ENCODE results near the gene TSNAX. TPM values are rescaled to one million over a fixed set of nuclear protein-coding genes. Genes with fewer than 3 reads are reported as not detected.
A peak's percentile ranks its signal among the peaks of the same experiment; 100 is the strongest.

TSNAX gene
- total and polyA plus RNA-seq, 2 of the 4 experiments (the other 2 are of a cell fraction), result 19.6 to 60.6 TPM

- no peak for TF ChIP-seq ELK1 (IDR thresholded peaks at IDR 0.05; ENCODE audit: borderline replicate concordance, low read depth, low read length)
Observed at GRCh38 chr1:231605149-231606100, 77.0 kb downstream of the TSNAX start (continued).

- no peak overlapping the region for H4K5ac ChIP-seq (ENCODE audit: low read depth, low read length)
- H2AFZ ChIP-seq (replicated peaks; ENCODE audit: low read length, poor library complexity), result no peak overlapping the region
- no peak overlapping the region for H3K23ac ChIP-seq (ENCODE audit: low read depth, low read length)
- no peak overlapping the region for H2AK5ac ChIP-seq (ENCODE audit: low read depth, low read length)
- no peaks in the 10 kb centered on the region for H3K9me3 ChIP-seq (ENCODE audit: control insufficient read depth, insufficient read depth, low read length)
- no peak overlapping the region for H3K27ac ChIP-seq (ENCODE audit: insufficient read depth, low read length)
- no peak overlapping the region for H3K4ac ChIP-seq (ENCODE audit: low read depth, low read length)
- H3K9ac ChIP-seq (ENCODE audit: low read depth, low read length), result no peak overlapping the region
- no peak overlapping the region for H2BK15ac ChIP-seq (ENCODE audit: low read depth, low read length)
- no peak overlapping the region for H4K91ac ChIP-seq (ENCODE audit: insufficient read depth, low read depth, low read length)
- in situ Hi-C loops (cut with MboI; ENCODE audit: low sequenced_read_pairs), result no loop called here
- POLR2A ChIA-PET (ENCODE audit: unreplicated experiment), result no interaction called here
- dilution Hi-C loops (cut with HindIII; ENCODE audit: low sequenced_read_pairs, unreplicated experiment), result no loop called here
- H3K36me3 ChIP-seq (ENCODE audit: control insufficient read depth, insufficient read depth, low read length), result no peaks in the 10 kb centered on the region
- H2BK120ac ChIP-seq (ENCODE audit: low read depth, low read length), result no peak overlapping the region
- no peaks in the 10 kb centered on the region for H4K20me1 ChIP-seq (ENCODE audit: insufficient read depth, low read length)
- H3K27me3 ChIP-seq (ENCODE audit: control insufficient read depth, insufficient read depth, low read length), result peaks cover 6% of the 10 kb centered on the region; the same call in 1 of the 2 replicates
- H2BK20ac ChIP-seq (ENCODE audit: low read depth, low read length), result no peak overlapping the region
- H2AK9ac ChIP-seq (replicated peaks; ENCODE audit: low read depth, low read length, poor library complexity), result no peak overlapping the region
- H3K79me1 ChIP-seq (ENCODE audit: low read depth in 1 of 2, low read length in 2 of 2), result no peaks in the 10 kb centered on the region
- H3K4me1 ChIP-seq (ENCODE audit: control insufficient read depth, insufficient read depth, low read length), result no peaks in the 10 kb centered on the region
- no CpG with 5 or more reads among the region's 4 CpGs for WGBS, 2 experiments (ENCODE audit: extremely low coverage in 2 of 2, insufficient read length in 1 of 2)
- no peak overlapping the region for H3K18ac ChIP-seq (ENCODE audit: low read depth, low read length)
- intact Hi-C loops (cut with micrococcal nuclease), result no loop called here
- no peak overlapping the region for H3K4me2 ChIP-seq (ENCODE audit: low read depth, low read length)
- CTCF ChIA-PET, result no interaction called here
- DNase-seq (peak; percentile 43), ATAC-seq (ENCODE audit: low read depth) (peak; percentile 85)
- no peak overlapping the region for H2BK5ac ChIP-seq (ENCODE audit: low read depth, low read length, poor library complexity, severe bottlenecking)
- H3K4me3 ChIP-seq (ENCODE audit: insufficient read depth, low read depth, low read length), result no peak overlapping the region
- no TSS peak for BruUV-seq (replicated peaks)
- no peak overlapping the region for H3K56ac ChIP-seq (ENCODE audit: extremely low read depth, insufficient read depth, low read length)
- no peaks in the 10 kb centered on the region for H3K9me1 ChIP-seq (ENCODE audit: insufficient read depth, low read length)
- TF ChIP-seq MXI1 (IDR thresholded peaks at IDR 0.05; ENCODE audit: borderline replicate concordance, low read depth, low read length), result no peak
- TF ChIP-seq CTCF (conservative IDR thresholded peaks at IDR 0.05; ENCODE audit: low read depth, low read length), result no peak
- TF ChIP-seq MAZ (IDR thresholded peaks at IDR 0.05; ENCODE audit: borderline replicate concordance, low read depth, low read length), result no peak
- TF ChIP-seq NFE2L2 (IDR thresholded peaks at IDR 0.05; ENCODE audit: low read depth, low read length), result no peak
- no peak for TF ChIP-seq RAD21 (IDR thresholded peaks at IDR 0.05; ENCODE audit: low read length)
- H4K8ac ChIP-seq (ENCODE audit: low read depth in 2 of 2, low read length in 2 of 2), result no peak overlapping the region
- H3K14ac ChIP-seq (replicated peaks; ENCODE audit: low read depth, low read length), result no peak overlapping the region
Observed at GRCh38 chr1:231606712-231607111, 78.2 kb downstream of the TSNAX start.

Measured in IMR-90 (cell line).